Keratinocyte (primary cell): Measurements from ENCODE around the gene OR7C1. TPM values are rescaled to one million over a fixed set of nuclear protein-coding genes. Genes with fewer than 3 reads are reported as not detected.

Experiments used
- DNase-seq: peaks from one replicate; pipeline ENCODE4 v3.0.0-alpha.2; 2011; ENCODE audit warnings: low read depth, missing footprints, low spot score
- FAIRE-seq: peaks from 2 replicates; lab custom pipeline; 2011; peaks lifted over from hg19 to GRCh38; lab: Jason Lieb, UNC
- H2AFZ ChIP-seq: 2 replicates; pipeline ENCODE4 v1.6.0; 2012; ENCODE audit warnings: low read length, control low read depth, inconsistent platforms; ENCODE audit not compliant: control insufficient read depth
- H3K27ac ChIP-seq: 2 replicates; pipeline ENCODE4 v1.5.1; 2011; ENCODE audit warnings: low read length; ENCODE audit not compliant: control insufficient read depth, insufficient read depth
- H3K27me3 ChIP-seq: 3 replicates; pipeline ENCODE4 v1.6.0; 2011; ENCODE audit warnings: low read length; ENCODE audit not compliant: control insufficient read depth, insufficient read depth; ENCODE audit errors: extremely low read depth
- H3K36me3 ChIP-seq, 2 experiments: 2 replicates in 1 of 2; 3 replicates in 1 of 2; pipeline ENCODE4 v1.5.1; 2011; ENCODE audit warnings: low read length in 2 of 2, mild to moderate bottlenecking in 1 of 2; ENCODE audit not compliant: control insufficient read depth in 2 of 2, insufficient read depth in 2 of 2; ENCODE audit errors: extremely low read depth in 1 of 2
- H3K4me1 ChIP-seq: 3 replicates; pipeline ENCODE4 v1.5.1; 2011; ENCODE audit warnings: low read length; ENCODE audit not compliant: control insufficient read depth, insufficient read depth; ENCODE audit errors: extremely low read depth
- H3K4me2 ChIP-seq: 3 replicates; pipeline ENCODE4 v1.6.0; 2011; ENCODE audit warnings: low read depth, low read length; ENCODE audit not compliant: control insufficient read depth, insufficient read depth; ENCODE audit errors: extremely low read depth
- H3K4me3 ChIP-seq, 3 experiments: fragments of 200-600 bp in 1 of 3; sonication (generic) in 1 of 3; 2 replicates in 2 of 3; 3 replicates in 1 of 3; pipeline ENCODE4 v1.5.1; 2011 to 2016; ENCODE audit warnings: low read length in 3 of 3, mild to moderate bottlenecking in 3 of 3, control low read depth in 2 of 3, inconsistent platforms in 1 of 3, low read depth in 1 of 3, mixed read lengths in 1 of 3, mixed run types in 1 of 3, moderate library complexity in 1 of 3; ENCODE audit not compliant: control insufficient read depth in 2 of 3, insufficient read depth in 2 of 3; ENCODE audit errors: extremely low read depth in 1 of 3
- H3K79me2 ChIP-seq: 2 replicates; pipeline ENCODE4 v1.6.0; 2012; ENCODE audit warnings: low read length; ENCODE audit not compliant: control insufficient read depth, insufficient read depth
- H3K9ac ChIP-seq: 3 replicates; pipeline ENCODE4 v1.6.0; 2011; ENCODE audit warnings: low read length; ENCODE audit not compliant: control insufficient read depth, insufficient read depth; ENCODE audit errors: extremely low read depth
- H3K9me1 ChIP-seq: 3 replicates; pipeline ENCODE4 v1.6.0; 2011; ENCODE audit warnings: low read length; ENCODE audit not compliant: control insufficient read depth, insufficient read depth; ENCODE audit errors: extremely low read depth
- H3K9me3 ChIP-seq: 2 replicates; pipeline ENCODE4 v1.5.1; 2012; ENCODE audit warnings: low read depth, low read length; ENCODE audit not compliant: control insufficient read depth
- H4K20me1 ChIP-seq: 3 replicates; pipeline ENCODE4 v1.6.0; 2011; ENCODE audit warnings: low read length; ENCODE audit not compliant: control insufficient read depth, insufficient read depth; ENCODE audit errors: extremely low read depth
- CTCF ChIP-seq, 3 experiments: IDR thresholded peaks in 1 of 3; conservative IDR thresholded peaks in 1 of 3; optimal IDR thresholded peaks in 1 of 3; 2 replicates in 2 of 3; 3 replicates in 1 of 3; pipeline versions ENCODE3 to v1.5.1; 2011; ENCODE audit warnings: low read length in 3 of 3, mild to moderate bottlenecking in 3 of 3, moderate library complexity in 2 of 3, control low read depth in 1 of 3, inconsistent platforms in 1 of 3; ENCODE audit not compliant: insufficient read depth in 2 of 3; ENCODE audit errors: extremely low read depth in 1 of 3
- EZH2 ChIP-seq: IDR thresholded peaks from one replicate; pipeline ENCODE4 v1.6.1; 2012; ENCODE audit warnings: inconsistent platforms, mild to moderate bottlenecking, low read length, moderate library complexity
- dilution Hi-C: fragments of 300-500 bp; cut with MboI; formaldehyde crosslinking; loops from one replicate; pipeline ENCODE4 v1.7.0; 2020; ENCODE audit warnings: low sequenced_read_pairs; ENCODE audit not compliant: extremely low pct_ligation_motif_present
- polyA minus RNA-seq, 3 experiments: library from RNA; depleted of rRNA, polyadenylated mRNA; stranded (reverse); fragments of >200 nt; gene quantifications; 1 replicate in 1 of 3; 2 replicates in 1 of 3; 3 replicates in 1 of 3; pipeline ENCODE4 v1.2.3, GENCODE V29; 2011
- polyA plus RNA-seq, 5 experiments: library from polyadenylated mRNA; depleted of rRNA in 3 of 5; stranded (reverse) in 3 of 5; stranded (forward) in 1 of 5; unstranded in 1 of 5; fragments of >200 nt; gene quantifications; 1 replicate in 1 of 5; 2 replicates in 3 of 5; 3 replicates in 1 of 5; pipeline versions ENCODE4 v1.2.1 to v1.2.3, GENCODE V29; 2011 to 2012; ENCODE audit warnings: missing spikeins in 2 of 5, low read depth in 1 of 5, low replicate concordance in 1 of 5

OR7C1 gene
- polyA plus RNA-seq, result 0.03 to 0.09 TPM (median 0.06 TPM) in 3 replicates
- polyA plus RNA-seq (2011; ENCODE audit: low read depth), result not detected
- polyA plus RNA-seq (2011; cell fraction: cytosol; rRNA removed), result 0.02 TPM in 1 of 2 replicates, not detected in the other
- 0.13 and 0.15 TPM in 2 replicates for polyA plus RNA-seq (2011; cell fraction: nucleus; rRNA removed)
- 0.02 and 0.10 TPM in 2 replicates for polyA plus RNA-seq (2012; ENCODE audit: low replicate concordance)
- 0.03 to 0.79 TPM in 2 of 3 replicates, not detected in the other for polyA minus RNA-seq
- polyA minus RNA-seq (2011; cell fraction: cytosol; rRNA and poly(A)+ RNA removed), result not detected
- polyA minus RNA-seq (2011; cell fraction: nucleus; rRNA and poly(A)+ RNA removed), result not detected in 2 replicates

GRCh38 chr19:14835011-14835410, at the start of gene OR7C1, which contains the start of gene OR7A5:
Gene OR7C1, minus strand, starts transcription at chr19:14835185. Its CDS starts 35,049 bp downstream, at chr19:14800136.
Gene OR7A5, minus strand, starts transcription at chr19:14835185. Its CDS starts 6,944 bp downstream, at chr19:14828241.
- dilution Hi-C loops, result no loop called here
- peak within 1 kb of the TSS; percentile 2 for H3K4me2 ChIP-seq
- H3K27me3 ChIP-seq, result no peaks in the 10 kb centered on the region
- no peak for TF ChIP-seq EZH2
- TF ChIP-seq CTCF (optimal IDR thresholded peaks at IDR 0.05 in 1 of 3, IDR thresholded peaks at IDR 0.05 in 1 of 3, conservative IDR thresholded peaks at IDR 0.05 in 1 of 3; ENCODE audit: extremely low read depth in 1 of 3, insufficient read depth in 2 of 3, low read length in 3 of 3), result no peak
- no peaks in the 10 kb centered on the region for H3K4me1 ChIP-seq
- H2AFZ ChIP-seq, result no peak within 1 kb of the TSS
- H4K20me1 ChIP-seq, result no peaks in the 10 kb centered on the region
- no peaks in the 10 kb centered on the region for H3K36me3 ChIP-seq
- no peaks in the 10 kb centered on the region for H3K9me1 ChIP-seq
- no peak within 1 kb of the TSS for H3K27ac ChIP-seq
- no peaks in the 10 kb centered on the region for H3K79me2 ChIP-seq
- no peak for DNase-seq
- peak; percentile 20 for FAIRE-seq
- no peak within 1 kb of the TSS for H3K9ac ChIP-seq
- no peak within 1 kb of the TSS for H3K4me3 ChIP-seq
- no peaks in the 10 kb centered on the region for H3K9me3 ChIP-seq

- Histone ChIP-seq H3K9me1 (no peaks in the 10 kb centered on the region), H4K20me1 (no peaks in the 10 kb centered on the region), H3K4me2 (no peak overlapping the region), H3K36me3 (no peaks in the 10 kb centered on the region), H3K27me3 (no peaks in the 10 kb centered on the region), H3K79me2 (no peaks in the 10 kb centered on the region), H3K27ac (no peak overlapping the region), H3K9me3 (no peaks in the 10 kb centered on the region), H3K9ac (no peak overlapping the region), H3K4me1 (no peaks in the 10 kb centered on the region), H2AFZ (no peak overlapping the region), H3K4me3 (no peak overlapping the region)
- TF ChIP-seq EZH2 (no peak), CTCF (optimal IDR thresholded peaks at IDR 0.05 in 1 of 3, IDR thresholded peaks at IDR 0.05 in 1 of 3, conservative IDR thresholded peaks at IDR 0.05 in 1 of 3; ENCODE audit: extremely low read depth in 1 of 3, insufficient read depth in 2 of 3, low read length in 3 of 3) (peak in 2 of 3 experiments; percentile 37 to 47)
- FAIRE-seq (no peak), DNase-seq (no peak)
- dilution Hi-C loops, result no loop called here
These were observed 36.7 kb upstream of the OR7C1 start for GRCh38 chr19:14871619-14872230.
